GM23338 (cell line): ENCODE results near the gene C2CD4D. TPM values are rescaled to one million over a fixed set of nuclear protein-coding genes. Genes with fewer than 3 reads are reported as not detected.

ENCODE experiments used
- polyA plus RNA-seq: library from polyadenylated mRNA; unstranded; fragments of >200 nt; fragmentation: Nextera tagmentation; extraction: Ambion mirVana; gene quantifications from 2 replicates; pipeline ENCODE4 v1.2.1, GENCODE V29; 2016
- small RNA-seq: library from RNA; depleted of rRNA; stranded (forward); fragments of <200 nt; gene quantifications from one replicate; pipeline ENCODE3, GENCODE V24; 2014; ENCODE audit warnings: low replicate concordance
- total RNA-seq: library from RNA; depleted of rRNA; stranded (reverse); fragments of >200 nt; shearing (Covaris generic); gene quantifications from 2 replicates; pipeline ENCODE4 v1.2.3, GENCODE V29; 2014; rRNA removed

Gene C2CD4D
- total and polyA plus RNA-seq, 2 experiments from 2014 or later: 0.35 to 0.82 TPM

Small RNAs within 50 kb of the gene (small RNA-seq; reads per million reads assigned to genes)
- gene RF00019: not detected

Other genes starting within 250 kb of the C2CD4D start
- gene SNX27, start 227.8 kb downstream of the C2CD4D start, total RNA-seq: 58.6 and 59.7 TPM in 2 replicates
- gene SNX27, start 227.8 kb downstream of the C2CD4D start, polyA plus RNA-seq: 34.0 and 40.6 TPM in 2 replicates
- gene CELF3, start 123.0 kb downstream of the C2CD4D start, total RNA-seq: 0.31 and 0.39 TPM in 2 replicates
- 0.16 and 0.58 TPM in 2 replicates for gene CELF3, start 123.0 kb downstream of the C2CD4D start, polyA plus RNA-seq
- not detected in 2 replicates for gene RIIAD1, start 118.3 kb downstream of the C2CD4D start, total RNA-seq
- not detected in 2 replicates for gene RIIAD1, start 118.3 kb downstream of the C2CD4D start, polyA plus RNA-seq
- gene MRPL9, start 76.3 kb downstream of the C2CD4D start, total RNA-seq: 88.5 and 89.0 TPM in 2 replicates
- gene MRPL9, start 76.3 kb downstream of the C2CD4D start, polyA plus RNA-seq: 126 TPM in 2 replicates
- gene TDRKH, start 49.3 kb downstream of the C2CD4D start, total RNA-seq: 19.6 and 25.6 TPM in 2 replicates
- gene TDRKH, start 49.3 kb downstream of the C2CD4D start, polyA plus RNA-seq: 8.9 and 10.2 TPM in 2 replicates
- gene LINGO4, start 34.4 kb downstream of the C2CD4D start, total RNA-seq: not detected in 2 replicates
- not detected in 2 replicates for gene LINGO4, start 34.4 kb downstream of the C2CD4D start, polyA plus RNA-seq
- gene RORC, start 8.0 kb downstream of the C2CD4D start, total RNA-seq: 0.97 and 1.6 TPM in 2 replicates
- gene RORC, start 8.0 kb downstream of the C2CD4D start, polyA plus RNA-seq: 0.26 and 0.29 TPM in 2 replicates
- gene THEM5, start 13.9 kb upstream of the C2CD4D start, total RNA-seq: not detected in 2 replicates
- gene THEM5, start 13.9 kb upstream of the C2CD4D start, polyA plus RNA-seq: 0.38 TPM in 1 of 2 replicates, not detected in the other
- 10.3 and 13.4 TPM in 2 replicates for gene THEM4, start 69.7 kb upstream of the C2CD4D start, total RNA-seq
- 19.5 and 20.4 TPM in 2 replicates for gene THEM4, start 69.7 kb upstream of the C2CD4D start, polyA plus RNA-seq
- gene S100A10, start 154.0 kb upstream of the C2CD4D start, total RNA-seq: 25.6 and 35.9 TPM in 2 replicates
- 634 and 677 TPM in 2 replicates for gene S100A10, start 154.0 kb upstream of the C2CD4D start, polyA plus RNA-seq
- 73.1 and 78.6 TPM in 2 replicates for gene S100A11, start 197.2 kb upstream of the C2CD4D start, total RNA-seq
- gene S100A11, start 197.2 kb upstream of the C2CD4D start, polyA plus RNA-seq: 596 and 668 TPM in 2 replicates
- gene TCHHL1, start 249.2 kb upstream of the C2CD4D start, total RNA-seq: not detected in 2 replicates
- gene TCHHL1, start 249.2 kb upstream of the C2CD4D start, polyA plus RNA-seq: not detected in 2 replicates